Lung (tissue), 12 donors: ENCODE data around the gene NDUFB10. TPM values are rescaled to one million over a fixed set of nuclear protein-coding genes. Genes with fewer than 3 reads are reported as not detected.

ENCODE experiments used
- ATAC-seq: fragments of 200-7000 bp; cut with Tn5 transposase; one replicate; pipeline ENCODE4 v1.9.1; 2020; ENCODE audit warnings: moderate number of reproducible peaks; ENCODE audit not compliant: insufficient read depth, low FRiP score
- DNase-seq, 3 donors: peaks; one replicate each; pipeline ENCODE4 v3.0.0-alpha.2; 2013 to 2017
- H3K27ac ChIP-seq, 2 donors: one replicate each; pipeline ENCODE4 v1.5.1; 2013; ENCODE audit warnings: mild to moderate bottlenecking in 2 of 2, moderate library complexity in 2 of 2, control low read depth in 1 of 2, inconsistent platforms in 1 of 2, low read depth in 1 of 2, low read length in 1 of 2
- H3K27me3 ChIP-seq, 3 donors: one replicate each; pipeline ENCODE4 v1.5.1; 2013; ENCODE audit warnings: low read length in 2 of 3; ENCODE audit not compliant: control insufficient read depth in 3 of 3, insufficient read depth in 3 of 3
- H3K36me3 ChIP-seq, 4 donors: one replicate each; pipeline ENCODE4 v1.5.1; 2013; ENCODE audit warnings: low read length in 4 of 4, mild to moderate bottlenecking in 1 of 4, moderate library complexity in 1 of 4; ENCODE audit not compliant: control insufficient read depth in 4 of 4, insufficient read depth in 4 of 4
- H3K4me1 ChIP-seq, 5 donors: one replicate each; pipeline ENCODE4 v1.5.1; 2013; ENCODE audit warnings: low read length in 5 of 5, mild to moderate bottlenecking in 2 of 5, moderate library complexity in 1 of 5; ENCODE audit not compliant: control insufficient read depth in 5 of 5, insufficient read depth in 5 of 5
- H3K4me3 ChIP-seq: one replicate; pipeline ENCODE4 v1.5.1; 2013; ENCODE audit warnings: mild to moderate bottlenecking, control low read depth, moderate library complexity
- H3K9ac ChIP-seq, 2 donors: one replicate each; pipeline ENCODE4 v1.5.1; 2013; ENCODE audit warnings: low read length in 2 of 2, control low read depth in 1 of 2; ENCODE audit not compliant: insufficient read depth in 1 of 2
- H3K9me3 ChIP-seq, 4 donors: one replicate each; pipeline ENCODE4 v1.5.1; 2013; ENCODE audit warnings: low read length in 3 of 4, mild to moderate bottlenecking in 1 of 4, moderate library complexity in 1 of 4; ENCODE audit not compliant: control insufficient read depth in 4 of 4, insufficient read depth in 3 of 4
- CTCF ChIP-seq: IDR thresholded peaks from 2 replicates; pipeline ENCODE4 v1.5.1; 2012; ENCODE audit warnings: mild to moderate bottlenecking; ENCODE audit errors: control extremely low read depth, extremely low read depth
- WGBS, 2 donors: extraction: QIAGEN DNeasy Blood & Tissue Kit; methylation state at CpG; one replicate each; pipeline ENCODE4 v1.1.7; 2013; 5-methylcytosine and 5-hydroxymethylcytosine counted together
- polyA plus RNA-seq, 2 donors: library from polyadenylated mRNA; stranded (reverse); fragments of 200-250 nt; gene quantifications; one replicate each; pipeline ENCODE4 v1.2.1, GENCODE V29; 2013
- total RNA-seq, 2 donors: library from RNA; depleted of rRNA in 1 of 2; stranded (reverse); fragments of >200 nt in 1 of 2; gene quantifications; one replicate each; pipeline ENCODE4 v1.2.1, GENCODE V29; 2014 to 2021
- donor health status: control.
- donor health status: control.
- donor health status: Bipolar disorder and iron deficiency.
- donor health status: healthy.
- donor health status: DM: yes; HTN: yes; CAD: no.

NDUFB10 gene
- total and polyA plus RNA-seq, 4 donors: 107 to 187 (median 131) TPM

- Histone ChIP-seq H3K4me3 (no peak overlapping the region), H3K9ac (no peak overlapping the region), H3K4me1 (peaks cover 0 to 40% (median 12%) of the 10 kb centered on the region in 5 donors), H3K27ac (no peak overlapping the region), H3K27me3 (no peaks in the 10 kb centered on the region), H3K36me3 (peaks cover 3 to 54% (median 23%) of the 10 kb centered on the region in 4 donors), H3K9me3 (no peaks in the 10 kb centered on the region)
- DNase-seq (no peak), ATAC-seq (no peak)
- WGBS, 2 donors: 84 to 89% methylated on average over 8 of the region's 8 CpGs
- TF ChIP-seq CTCF: no peak
These were observed 44.0 kb downstream of the NDUFB10 start for GRCh38 chr16:2003231-2003826.

- peak; percentile 89 for ATAC-seq
- Histone ChIP-seq H3K4me3 (no peak overlapping the region), H3K27me3 (no peaks in the 10 kb centered on the region), H3K9ac (no peak overlapping the region), H3K4me1 (peaks cover 0 to 40% (median 14%) of the 10 kb centered on the region in 5 donors), H3K36me3 (peaks cover 3 to 47% (median 21%) of the 10 kb centered on the region in 4 donors), H3K9me3 (no peaks in the 10 kb centered on the region), H3K27ac (no peak overlapping the region)
- WGBS, 2 donors: 35 to 39% methylated on average over 35 to 36 of the region's 36 CpGs
- peak; percentile 87 for TF ChIP-seq CTCF
- peak; percentile 88 to 91 (median 90) for DNase-seq
These were observed 44.7 kb downstream of the NDUFB10 start for GRCh38 chr16:2003827-2004641.

GRCh38 chr16:2004795-2005517, 45.6 kb downstream of the NDUFB10 start:
- Histone ChIP-seq H3K36me3 (peaks cover 3 to 38% (median 16%) of the 10 kb centered on the region in 4 donors), H3K9ac (no peak overlapping the region), H3K27ac (no peak overlapping the region), H3K4me3 (no peak overlapping the region), H3K9me3 (no peaks in the 10 kb centered on the region), H3K4me1 (peaks cover 0 to 40% (median 14%) of the 10 kb centered on the region in 5 donors), H3K27me3 (no peaks in the 10 kb centered on the region)
- 64 to 75% methylated on average over 31 to 34 of the region's 34 CpGs for WGBS, 2 donors
- DNase-seq (no peak), ATAC-seq (no peak)
- no peak for TF ChIP-seq CTCF
